Tibial nerve (tissue), 4 donors: ENCODE data around the gene DIP2C. TPM values are rescaled to one million over a fixed set of nuclear protein-coding genes. Genes with fewer than 3 reads are reported as not detected.

Experiments used
- DNase-seq, 2 donors: peaks; one replicate each; pipeline ENCODE4 v3.0.0-alpha.2; 2019; ENCODE audit warnings: low spot score in 2 of 2
- H3K27ac ChIP-seq, 4 donors: fragments of 200-600 bp; sonication (generic) in 3 of 4; one replicate each; pipeline ENCODE4 v1.5.1; 2017 to 2019; ENCODE audit warnings: mild to moderate bottlenecking in 1 of 4
- H3K27me3 ChIP-seq, 2 donors: fragments of 200-600 bp; sonication (generic) in 1 of 2; one replicate each; pipeline versions ENCODE4 v1.5.1 to v1.6.0; 2017 to 2019
- H3K36me3 ChIP-seq, 3 donors: fragments of 200-600 bp; sonication (generic); one replicate each; pipeline ENCODE4 v1.5.1; 2018 to 2019
- H3K4me1 ChIP-seq, 4 donors: fragments of 200-600 bp; sonication (generic) in 3 of 4; one replicate each; pipeline ENCODE4 v1.5.1; 2017 to 2019
- H3K4me3 ChIP-seq, 4 donors: fragments of 200-600 bp; sonication (generic) in 3 of 4; one replicate each; pipeline ENCODE4 v1.5.1; 2017 to 2019; ENCODE audit warnings: mild to moderate bottlenecking in 1 of 4, moderate library complexity in 1 of 4
- H3K9me3 ChIP-seq, 4 donors: fragments of 200-600 bp; sonication (generic) in 3 of 4; one replicate each; pipeline ENCODE4 v1.5.1; 2017 to 2019
- CTCF ChIP-seq, 5 experiments: fragments of 200-600 bp in 3 of 5; fragments of 450-650 bp in 2 of 5; sonication (generic) in 3 of 5; IDR thresholded peaks; one replicate each; pipeline ENCODE4 v1.5.1; 2016 to 2019; ENCODE audit warnings: antibody characterized with exemption in 5 of 5, mild to moderate bottlenecking in 3 of 5, moderate library complexity in 2 of 5
- EP300 ChIP-seq, 2 donors: sonication (generic); formaldehyde crosslinking; IDR thresholded peaks; one replicate each; pipeline ENCODE4 v1.6.1; 2017; ENCODE audit warnings: antibody characterized with exemption in 2 of 2, mild to moderate bottlenecking in 1 of 2
- POLR2A ChIP-seq, 2 donors: fragments of 450-650 bp; IDR thresholded peaks; one replicate each; pipeline ENCODE4 v1.6.1; 2017; ENCODE audit warnings: antibody characterized with exemption in 2 of 2, mild to moderate bottlenecking in 2 of 2, moderate library complexity in 2 of 2
- WGBS, 2 donors: methylation state at CpG; one replicate each; pipeline ENCODE4 v1.1.5; 2018; 5-methylcytosine and 5-hydroxymethylcytosine counted together
- total RNA-seq, 4 donors: library from RNA; depleted of rRNA; stranded (reverse); fragments of >200 nt; gene quantifications; one replicate each; pipeline ENCODE4 v1.1.0, GENCODE V29; 2016

The DIP2C gene
- total RNA-seq, 4 donors from 2014 or later, result 31.4 to 46.5 (median 36.0) TPM

DNA sequence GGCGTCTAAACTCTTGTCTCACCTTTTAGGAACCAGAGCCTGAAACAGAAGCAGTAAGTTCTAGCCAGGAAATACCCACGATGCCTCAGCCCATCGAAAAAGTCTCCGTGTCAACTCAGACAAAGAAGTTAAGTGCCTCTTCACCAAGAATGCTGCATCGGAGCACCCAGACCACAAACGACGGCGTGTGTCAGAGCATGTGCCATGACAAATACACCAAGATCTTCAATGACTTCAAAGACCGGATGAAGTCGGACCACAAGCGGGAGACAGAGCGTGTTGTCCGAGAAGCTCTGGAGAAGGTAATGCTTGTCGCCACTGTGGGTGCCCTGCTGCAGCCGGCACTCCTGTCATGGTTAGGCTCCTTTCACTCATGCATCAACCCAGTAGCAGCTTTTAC, 441.2 kb downstream of the DIP2C start:
- H3K27me3 ChIP-seq, result no peaks in the 10 kb centered on the region
- no peak overlapping the region for H3K27ac ChIP-seq
- 90 to 96% methylated on average over 15 of the region's 15 CpGs for WGBS, 2 donors
- no peaks in the 10 kb centered on the region for H3K4me1 ChIP-seq
- no peak for TF ChIP-seq CTCF (IDR thresholded peaks at IDR 0.05)
- TF ChIP-seq EP300 (IDR thresholded peaks at IDR 0.05), result no peak
- TF ChIP-seq POLR2A (IDR thresholded peaks at IDR 0.05), result no peak
- no peaks in the 10 kb centered on the region for H3K9me3 ChIP-seq
- no peak overlapping the region for H3K4me3 ChIP-seq
- H3K36me3 ChIP-seq, result peaks cover 0 to 82% (median 20%) of the 10 kb centered on the region in 3 donors
- no peak for DNase-seq

- Histone ChIP-seq H3K4me3 (no peak overlapping the region), H3K27ac (no peak overlapping the region), H3K4me1 (no peaks in the 10 kb centered on the region), H3K27me3 (no peaks in the 10 kb centered on the region), H3K9me3 (no peaks in the 10 kb centered on the region), H3K36me3 (peaks cover 0 to 88% (median 20%) of the 10 kb centered on the region in 3 donors)
- 93 to 94% methylated on average over 4 of the region's 4 CpGs for WGBS, 2 donors
- DNase-seq, result no peak
- TF ChIP-seq POLR2A (IDR thresholded peaks at IDR 0.05) (no peak), CTCF (IDR thresholded peaks at IDR 0.05) (no peak), EP300 (IDR thresholded peaks at IDR 0.05) (no peak)
Measured at GRCh38 chr10:247480-247879, 442.0 kb downstream of the DIP2C start.

- no peak overlapping the region for H3K4me3 ChIP-seq
- no peaks in the 10 kb centered on the region for H3K27me3 ChIP-seq
- TF ChIP-seq CTCF (IDR thresholded peaks at IDR 0.05) (no peak), EP300 (IDR thresholded peaks at IDR 0.05) (no peak), POLR2A (IDR thresholded peaks at IDR 0.05) (no peak)
- WGBS, 2 donors, result 92% methylated on average over 9 of the region's 9 CpGs
- H3K9me3 ChIP-seq, result no peaks in the 10 kb centered on the region
- no peak overlapping the region for H3K27ac ChIP-seq
- DNase-seq, result no peak
- H3K36me3 ChIP-seq, result peaks cover 0 to 86% (median 20%) of the 10 kb centered on the region in 3 donors
- H3K4me1 ChIP-seq, result peaks cover 0 to 2% (median 0%) of the 10 kb centered on the region in 4 donors
Measured at GRCh38 chr10:246431-246830, 443.0 kb downstream of the DIP2C start.

GRCh38 chr10:244227-244626, 445.2 kb downstream of the DIP2C start:
- no peak for DNase-seq
- no peaks in the 10 kb centered on the region for H3K9me3 ChIP-seq
- H3K27me3 ChIP-seq, result no peaks in the 10 kb centered on the region
- H3K4me3 ChIP-seq, result no peak overlapping the region
- H3K36me3 ChIP-seq, result peaks cover 0 to 85% (median 15%) of the 10 kb centered on the region in 3 donors
- no peak overlapping the region for H3K27ac ChIP-seq
- peaks cover 0 to 7% (median 0%) of the 10 kb centered on the region in 4 donors for H3K4me1 ChIP-seq
- 63 to 65% methylated on average over 7 of the region's 7 CpGs for whole genome bisulfite sequencing, 2 donors
- TF ChIP-seq CTCF (IDR thresholded peaks at IDR 0.05) (no peak), POLR2A (IDR thresholded peaks at IDR 0.05) (no peak), EP300 (IDR thresholded peaks at IDR 0.05) (no peak)

DNA sequence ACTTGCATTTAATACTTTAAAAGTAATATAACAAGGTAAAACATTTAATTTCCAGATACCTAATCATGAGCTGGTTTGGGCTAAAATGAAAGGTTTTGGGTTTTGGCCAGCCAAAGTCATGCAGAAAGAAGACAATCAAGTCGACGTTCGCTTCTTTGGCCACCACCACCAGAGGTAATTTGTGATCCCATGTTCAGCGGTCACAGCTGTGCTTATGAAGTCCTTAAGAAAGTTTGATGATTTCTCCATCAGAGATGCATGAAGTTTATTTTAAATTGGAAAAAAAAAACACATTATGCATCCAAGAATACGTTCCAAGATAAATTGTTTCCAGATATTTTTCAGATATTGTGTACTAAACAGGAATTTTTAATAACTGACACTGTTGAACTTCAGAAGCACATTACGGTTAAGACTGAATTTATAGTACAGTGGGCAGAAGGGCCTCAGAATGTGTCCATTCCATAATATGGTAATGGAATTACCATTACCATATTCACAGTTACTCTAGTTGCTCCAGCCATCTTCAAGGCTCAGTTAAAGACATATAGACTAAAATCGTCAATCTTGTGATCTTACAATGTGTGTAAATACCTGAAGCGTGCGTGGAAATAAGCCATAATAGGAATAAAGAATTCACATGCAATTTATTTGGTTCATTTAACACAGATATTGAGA, 447.4 kb downstream of the DIP2C start:
- no peak for DNase-seq
- Histone ChIP-seq H3K27ac (no peak overlapping the region), H3K36me3 (peaks cover 0 to 84% (median 5%) of the 10 kb centered on the region in 3 donors), H3K4me3 (no peak overlapping the region), H3K4me1 (peaks cover 0 to 7% (median 0%) of the 10 kb centered on the region in 4 donors), H3K27me3 (no peaks in the 10 kb centered on the region), H3K9me3 (no peaks in the 10 kb centered on the region)
- no peak for TF ChIP-seq EP300 (IDR thresholded peaks at IDR 0.05)
- no peak for TF ChIP-seq POLR2A (IDR thresholded peaks at IDR 0.05)
- TF ChIP-seq CTCF (IDR thresholded peaks at IDR 0.05), result no peak
- WGBS, 2 donors, result 74 to 78% methylated on average over 9 of the region's 9 CpGs
